ENCODE data around the gene KLHL2. TPM values are rescaled to one million over a fixed set of nuclear protein-coding genes. Genes with fewer than 3 reads are reported as not detected.
A peak's percentile ranks its signal among the peaks of the same experiment; 100 is the strongest.

Gene KLHL2
- total and polyA plus RNA-seq, 2 of the 13 experiments (the other 11 are each of a cell fraction or from before 2014, with no cell fraction given), result 9.2 to 17.6 TPM

- TF ChIP-seq ZNF235 (CRISPR knock-in tag; IDR thresholded peaks at IDR 0.05; ENCODE audit: borderline replicate concordance) (peak; percentile 84; the same call in 1 of the 2 replicates), ZNF710 (CRISPR knock-in tag; IDR thresholded peaks at IDR 0.05; ENCODE audit: borderline replicate concordance) (peak; percentile 17; the same call in 1 of the 2 replicates), MNT (IDR thresholded peaks at IDR 0.05) (peak; percentile 71), MIER3 (CRISPR knock-in tag; IDR thresholded peaks at IDR 0.05; ENCODE audit: borderline replicate concordance) (peak; percentile 38; the same call in 1 of the 2 replicates), SALL1 (CRISPR knock-in tag; IDR thresholded peaks at IDR 0.05) (peak; percentile 84; the same call in 1 of the 2 replicates), TRIM24 (CRISPR knock-in tag; IDR thresholded peaks at IDR 0.05) (no peak), HNRNPL (IDR thresholded peaks at IDR 0.05; ENCODE audit: low read depth, low read length) (no peak), THRA (CRISPR knock-in tag; IDR thresholded peaks at IDR 0.05; ENCODE audit: borderline replicate concordance) (0 out of 2 replicates have a peak, but pooled peaks have one; percentile 41), MLXIP (CRISPR knock-in tag; IDR thresholded peaks at IDR 0.05; ENCODE audit: borderline replicate concordance) (0 out of 2 replicates have a peak, but pooled peaks have one; percentile 39), ZFP90 (CRISPR knock-in tag; IDR thresholded peaks at IDR 0.05; ENCODE audit: borderline replicate concordance) (no peak; the same call in 1 of the 2 replicates), ZNF879 (CRISPR knock-in tag; IDR thresholded peaks at IDR 0.05) (peak; percentile 83; the same call in 1 of the 2 replicates), ZNF142 (CRISPR knock-in tag; IDR thresholded peaks at IDR 0.05) (0 out of 2 replicates have a peak, but pooled peaks have one; percentile 38)
Observed at GRCh38 chr4:165327211-165328100, 120.1 kb downstream of the KLHL2 start, which contains the start of gene MSMO1 (continued).
